Activated CD8-positive, alpha-beta memory T cell treated with anti-CD3 and anti-CD28 coated beads for 4 hours (primary cell): ENCODE data around the gene STK39.

Experiments used
- DNase-seq, 2 donors: peaks; one replicate each; pipeline ENCODE4 v3.0.0-alpha.2; 2020; ENCODE audit warnings: low read depth in 2 of 2

The STK39 gene

GRCh38 chr2:168160897-168161296, 86.5 kb downstream of the STK39 start:
- DNase-seq: no peak

GRCh38 chr2:168159754-168160585, 87.4 kb downstream of the STK39 start:
- DNase-seq: no peak

GRCh38 chr2:168158586-168158985, 88.8 kb downstream of the STK39 start:
- DNase-seq: no peak

GRCh38 chr2:168157926-168158325, 89.5 kb downstream of the STK39 start:
- no peak for DNase-seq

GRCh38 chr2:168157070-168157469, 90.3 kb downstream of the STK39 start:
- no peak for DNase-seq

GRCh38 chr2:168156661-168157060, 90.7 kb downstream of the STK39 start:
- no peak for DNase-seq

- DNase-seq: no peak
Measured at GRCh38 chr2:168155680-168156079, 91.7 kb downstream of the STK39 start.

- no peak for DNase-seq
Measured at GRCh38 chr2:168155046-168155445, 92.3 kb downstream of the STK39 start.

- no peak for DNase-seq
Measured at GRCh38 chr2:168152902-168153530, 94.4 kb downstream of the STK39 start.

GRCh38 chr2:168149986-168150385, 97.4 kb downstream of the STK39 start:
- DNase-seq: no peak

- no peak for DNase-seq
Measured at GRCh38 chr2:168149150-168149974, 98.0 kb downstream of the STK39 start.

- no peak for DNase-seq
Measured at GRCh38 chr2:168147830-168148794, 99.3 kb downstream of the STK39 start.

GRCh38 chr2:168146892-168147810, 100.2 kb downstream of the STK39 start:
- DNase-seq: no peak

GRCh38 chr2:168145426-168146310, 101.7 kb downstream of the STK39 start:
- no peak for DNase-seq

- DNase-seq: no peak
Measured at GRCh38 chr2:168145011-168145410, 102.4 kb downstream of the STK39 start.

GRCh38 chr2:168143813-168144212, 103.6 kb downstream of the STK39 start:
- no peak for DNase-seq

- no peak for DNase-seq
Measured at GRCh38 chr2:168140892-168141291, 106.5 kb downstream of the STK39 start.

GRCh38 chr2:168139852-168140251, 107.5 kb downstream of the STK39 start:
- no peak for DNase-seq

GRCh38 chr2:168138901-168139300, 108.5 kb downstream of the STK39 start:
- DNase-seq: no peak
